ENCODE measurements around the gene FPR1.

Gene FPR1

DNA sequence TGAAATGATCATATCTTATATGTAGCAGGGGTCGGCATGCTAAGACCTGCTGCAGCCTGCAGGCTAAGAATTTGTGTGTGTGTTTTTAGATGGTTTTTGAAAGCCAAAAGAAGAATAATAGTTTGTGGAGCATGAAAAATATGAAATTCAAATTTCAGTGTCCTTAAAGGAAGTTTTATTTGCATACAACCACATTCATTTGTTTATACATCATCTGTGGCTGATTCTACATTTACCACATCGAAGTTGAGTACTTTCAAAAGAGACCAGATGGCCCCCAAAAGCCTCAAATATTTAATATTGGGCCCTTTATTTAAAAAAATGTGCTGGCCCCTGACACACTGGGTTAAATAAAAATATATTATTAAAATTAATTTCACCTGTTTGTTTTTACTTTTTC lies 29.2 kb downstream of the FPR1 start:
- TF ChIP-seq, protein P1, sequence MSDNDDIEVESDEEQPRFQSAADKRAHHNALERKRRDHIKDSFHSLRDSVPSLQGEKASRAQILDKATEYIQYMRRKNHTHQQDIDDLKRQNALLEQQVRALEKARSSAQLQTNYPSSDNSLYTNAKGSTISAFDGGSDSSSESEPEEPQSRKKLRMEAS (IDR thresholded peaks at IDR 0.05), result no peak
- TF ChIP-seq CREB1 (IDR thresholded peaks at IDR 0.05; ENCODE audit: low read depth) (no peak), EP300 (IDR thresholded peaks at IDR 0.05; ENCODE audit: borderline replicate concordance) (no peak), CEBPB (IDR thresholded peaks at IDR 0.05) (no peak), EGR1 (IDR thresholded peaks at IDR 0.05) (no peak), TAF1 (IDR thresholded peaks at IDR 0.05; ENCODE audit: low read depth) (no peak), TEAD4 (IDR thresholded peaks at IDR 0.05) (no peak), FOXM1 (IDR thresholded peaks at IDR 0.05; ENCODE audit: borderline replicate concordance, low read depth) (no peak), ZBTB7A (IDR thresholded peaks at IDR 0.05; ENCODE audit: low read depth) (no peak), YY1 (IDR thresholded peaks at IDR 0.05; ENCODE audit: low read depth) (no peak), RAD21 (IDR thresholded peaks at IDR 0.05; ENCODE audit: low read depth) (no peak), TCF12 (IDR thresholded peaks at IDR 0.05; ENCODE audit: low read depth) (no peak), NFIC (IDR thresholded peaks at IDR 0.05) (no peak)
- TF ChIP-seq, protein P2, sequence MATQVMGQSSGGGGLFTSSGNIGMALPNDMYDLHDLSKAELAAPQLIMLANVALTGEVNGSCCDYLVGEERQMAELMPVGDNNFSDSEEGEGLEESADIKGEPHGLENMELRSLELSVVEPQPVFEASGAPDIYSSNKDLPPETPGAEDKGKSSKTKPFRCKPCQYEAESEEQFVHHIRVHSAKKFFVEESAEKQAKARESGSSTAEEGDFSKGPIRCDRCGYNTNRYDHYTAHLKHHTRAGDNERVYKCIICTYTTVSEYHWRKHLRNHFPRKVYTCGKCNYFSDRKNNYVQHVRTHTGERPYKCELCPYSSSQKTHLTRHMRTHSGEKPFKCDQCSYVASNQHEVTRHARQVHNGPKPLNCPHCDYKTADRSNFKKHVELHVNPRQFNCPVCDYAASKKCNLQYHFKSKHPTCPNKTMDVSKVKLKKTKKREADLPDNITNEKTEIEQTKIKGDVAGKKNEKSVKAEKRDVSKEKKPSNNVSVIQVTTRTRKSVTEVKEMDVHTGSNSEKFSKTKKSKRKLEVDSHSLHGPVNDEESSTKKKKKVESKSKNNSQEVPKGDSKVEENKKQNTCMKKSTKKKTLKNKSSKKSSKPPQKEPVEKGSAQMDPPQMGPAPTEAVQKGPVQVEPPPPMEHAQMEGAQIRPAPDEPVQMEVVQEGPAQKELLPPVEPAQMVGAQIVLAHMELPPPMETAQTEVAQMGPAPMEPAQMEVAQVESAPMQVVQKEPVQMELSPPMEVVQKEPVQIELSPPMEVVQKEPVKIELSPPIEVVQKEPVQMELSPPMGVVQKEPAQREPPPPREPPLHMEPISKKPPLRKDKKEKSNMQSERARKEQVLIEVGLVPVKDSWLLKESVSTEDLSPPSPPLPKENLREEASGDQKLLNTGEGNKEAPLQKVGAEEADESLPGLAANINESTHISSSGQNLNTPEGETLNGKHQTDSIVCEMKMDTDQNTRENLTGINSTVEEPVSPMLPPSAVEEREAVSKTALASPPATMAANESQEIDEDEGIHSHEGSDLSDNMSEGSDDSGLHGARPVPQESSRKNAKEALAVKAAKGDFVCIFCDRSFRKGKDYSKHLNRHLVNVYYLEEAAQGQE (IDR thresholded peaks at IDR 0.05; ENCODE audit: low read depth), result no peak
- TF ChIP-seq, protein P3, sequence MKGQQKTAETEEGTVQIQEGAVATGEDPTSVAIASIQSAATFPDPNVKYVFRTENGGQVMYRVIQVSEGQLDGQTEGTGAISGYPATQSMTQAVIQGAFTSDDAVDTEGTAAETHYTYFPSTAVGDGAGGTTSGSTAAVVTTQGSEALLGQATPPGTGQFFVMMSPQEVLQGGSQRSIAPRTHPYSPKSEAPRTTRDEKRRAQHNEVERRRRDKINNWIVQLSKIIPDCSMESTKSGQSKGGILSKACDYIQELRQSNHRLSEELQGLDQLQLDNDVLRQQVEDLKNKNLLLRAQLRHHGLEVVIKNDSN (IDR thresholded peaks at IDR 0.05), result no peak

DNA sequence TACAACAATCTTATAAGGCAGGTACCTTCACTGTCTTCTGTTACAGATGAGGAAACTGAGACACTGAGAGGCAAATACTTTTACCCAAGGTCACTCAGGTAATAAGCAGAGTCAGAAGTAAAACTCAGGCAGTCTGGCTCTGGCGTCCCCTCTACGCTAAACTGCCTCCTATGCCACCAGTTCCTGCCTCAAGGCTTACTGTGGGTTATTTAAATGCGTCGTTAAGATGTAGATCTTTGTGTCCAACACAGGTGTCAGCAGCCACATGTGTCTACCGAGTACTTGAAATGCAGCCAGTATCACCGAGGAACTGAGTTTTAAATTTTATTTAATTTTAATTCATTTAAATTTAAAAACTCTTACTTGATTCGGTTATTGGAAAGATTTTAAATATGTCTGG lies 29.8 kb downstream of the FPR1 start:
- no peak for TF ChIP-seq RAD21 (IDR thresholded peaks at IDR 0.05; ENCODE audit: low read depth)
- TF ChIP-seq, protein P3 (IDR thresholded peaks at IDR 0.05), result no peak
- no peak for TF ChIP-seq TAF1 (IDR thresholded peaks at IDR 0.05; ENCODE audit: low read depth)
- no peak for TF ChIP-seq TEAD4 (IDR thresholded peaks at IDR 0.05)
- no peak for TF ChIP-seq ZBTB7A (IDR thresholded peaks at IDR 0.05; ENCODE audit: low read depth)
- no peak for TF ChIP-seq TCF12 (IDR thresholded peaks at IDR 0.05; ENCODE audit: low read depth)
- no peak for TF ChIP-seq EP300 (IDR thresholded peaks at IDR 0.05; ENCODE audit: borderline replicate concordance)
- TF ChIP-seq NFIC (IDR thresholded peaks at IDR 0.05), result no peak
- TF ChIP-seq FOXM1 (IDR thresholded peaks at IDR 0.05; ENCODE audit: borderline replicate concordance, low read depth), result no peak
- no peak for TF ChIP-seq CREB1 (IDR thresholded peaks at IDR 0.05; ENCODE audit: low read depth)
- TF ChIP-seq, protein P1 (IDR thresholded peaks at IDR 0.05), result no peak
- TF ChIP-seq EGR1 (IDR thresholded peaks at IDR 0.05), result no peak
- TF ChIP-seq YY1 (IDR thresholded peaks at IDR 0.05; ENCODE audit: low read depth), result no peak
- TF ChIP-seq, protein P2 (IDR thresholded peaks at IDR 0.05; ENCODE audit: low read depth), result no peak

DNA sequence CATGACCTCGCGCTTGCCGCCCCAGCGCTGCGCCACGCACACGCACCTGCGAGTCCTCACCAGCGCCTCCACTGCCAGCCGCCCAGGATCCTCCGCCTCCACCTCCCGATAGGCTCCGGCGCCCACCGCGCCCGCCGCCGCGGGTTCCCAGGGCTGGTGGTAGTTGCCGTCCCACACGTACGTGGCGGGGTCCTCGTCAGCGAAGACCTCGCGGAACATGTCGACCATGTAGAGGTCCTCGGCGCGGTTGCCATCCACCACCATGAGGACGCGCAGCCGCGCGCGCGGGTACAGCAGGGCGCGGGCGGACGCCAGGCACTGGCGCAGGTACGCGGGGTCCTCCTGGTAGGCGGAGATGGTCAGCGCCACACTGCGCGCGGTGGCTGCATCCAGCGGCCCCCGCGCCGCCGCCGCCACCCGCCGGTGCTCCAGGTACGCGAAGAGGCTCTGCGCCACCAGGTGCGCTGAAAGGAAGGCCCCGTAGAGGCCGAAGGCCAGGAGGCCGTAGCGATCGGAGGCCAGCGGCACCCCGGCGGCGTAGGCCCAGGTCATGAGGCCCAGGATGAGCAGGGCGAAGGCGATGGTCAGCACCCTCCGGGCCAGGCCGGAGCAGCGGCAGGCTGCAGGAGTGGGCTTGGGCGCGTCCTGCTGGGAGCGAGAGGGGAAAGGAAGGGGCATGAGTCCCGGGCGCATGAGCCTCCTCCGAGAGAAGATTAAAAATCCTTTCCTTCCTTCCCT lies 32.3 kb downstream of the FPR1 start:
- TF ChIP-seq ZBTB7A (IDR thresholded peaks at IDR 0.05; ENCODE audit: low read depth), result no peak
- TF ChIP-seq EGR1 (IDR thresholded peaks at IDR 0.05), result no peak
- TF ChIP-seq RAD21 (IDR thresholded peaks at IDR 0.05; ENCODE audit: low read depth), result no peak
- TF ChIP-seq, protein P3 (IDR thresholded peaks at IDR 0.05), result no peak

DNA sequence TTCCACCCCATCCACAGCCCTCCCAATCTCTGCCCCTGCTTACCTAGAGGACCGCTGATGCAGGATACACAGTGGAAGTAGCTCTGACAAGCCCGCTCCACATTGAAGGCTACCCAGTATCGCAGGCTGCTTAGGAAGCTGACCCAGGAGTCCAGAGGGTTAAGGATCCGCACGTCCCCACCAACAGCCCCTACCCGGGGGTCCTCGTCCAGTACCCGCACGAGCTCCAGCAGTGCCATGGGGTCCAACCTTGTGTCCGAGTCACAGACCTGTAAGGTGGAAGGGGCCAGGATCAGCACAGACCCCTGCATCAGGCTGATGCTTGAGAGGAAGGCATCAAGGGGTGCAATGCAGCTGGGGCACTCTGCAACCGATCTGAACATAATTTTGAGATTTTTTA lies 34.8 kb downstream of the FPR1 start:
- TF ChIP-seq FOXM1 (IDR thresholded peaks at IDR 0.05; ENCODE audit: borderline replicate concordance, low read depth) (no peak), NFIC (IDR thresholded peaks at IDR 0.05) (no peak), YY1 (IDR thresholded peaks at IDR 0.05; ENCODE audit: low read depth) (no peak), TAF1 (IDR thresholded peaks at IDR 0.05; ENCODE audit: low read depth) (no peak), TEAD4 (IDR thresholded peaks at IDR 0.05) (no peak), EGR1 (IDR thresholded peaks at IDR 0.05) (no peak), EP300 (IDR thresholded peaks at IDR 0.05; ENCODE audit: borderline replicate concordance) (no peak), TCF12 (IDR thresholded peaks at IDR 0.05; ENCODE audit: low read depth) (no peak), ZBTB7A (IDR thresholded peaks at IDR 0.05; ENCODE audit: low read depth) (no peak), CREB1 (IDR thresholded peaks at IDR 0.05; ENCODE audit: low read depth) (no peak)
- TF ChIP-seq, protein P1 (IDR thresholded peaks at IDR 0.05), result no peak

DNA sequence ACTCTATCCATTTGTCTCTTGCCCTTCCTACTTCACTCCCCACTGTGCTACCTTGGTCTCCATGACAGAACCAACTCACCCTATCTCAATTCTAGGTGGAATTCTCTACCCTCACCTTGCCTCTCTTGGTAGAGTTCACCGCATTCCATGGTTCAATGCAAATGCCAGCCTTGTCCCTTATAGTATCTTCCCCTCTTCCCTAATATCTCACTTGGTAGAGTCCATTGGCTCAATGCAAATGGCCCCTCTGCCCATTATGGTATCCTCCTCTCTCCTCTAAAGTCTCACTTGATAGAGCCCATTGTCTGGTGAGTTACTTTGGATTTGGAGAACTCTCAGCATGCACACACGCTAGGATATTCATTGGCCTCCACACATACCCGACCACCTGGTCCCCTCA lies 35.8 kb downstream of the FPR1 start:
- TF ChIP-seq CEBPB (IDR thresholded peaks at IDR 0.05), result no peak
- no peak for TF ChIP-seq NFIC (IDR thresholded peaks at IDR 0.05)
- TF ChIP-seq RAD21 (IDR thresholded peaks at IDR 0.05; ENCODE audit: low read depth), result no peak
- TF ChIP-seq TEAD4 (IDR thresholded peaks at IDR 0.05), result no peak
- no peak for TF ChIP-seq FOXM1 (IDR thresholded peaks at IDR 0.05; ENCODE audit: borderline replicate concordance, low read depth)
- no peak for TF ChIP-seq TAF1 (IDR thresholded peaks at IDR 0.05; ENCODE audit: low read depth)
- no peak for TF ChIP-seq EGR1 (IDR thresholded peaks at IDR 0.05)
- TF ChIP-seq, protein P1 (IDR thresholded peaks at IDR 0.05), result no peak
- TF ChIP-seq ZBTB7A (IDR thresholded peaks at IDR 0.05; ENCODE audit: low read depth), result no peak
- no peak for TF ChIP-seq CREB1 (IDR thresholded peaks at IDR 0.05; ENCODE audit: low read depth)
- TF ChIP-seq EP300 (IDR thresholded peaks at IDR 0.05; ENCODE audit: borderline replicate concordance), result no peak
- no peak for TF ChIP-seq TCF12 (IDR thresholded peaks at IDR 0.05; ENCODE audit: low read depth)
- TF ChIP-seq YY1 (IDR thresholded peaks at IDR 0.05; ENCODE audit: low read depth), result no peak
- TF ChIP-seq, protein P3 (IDR thresholded peaks at IDR 0.05), result no peak
- TF ChIP-seq, protein P2 (IDR thresholded peaks at IDR 0.05; ENCODE audit: low read depth), result no peak

Measured in Ishikawa (cell line).